Uterus (tissue), 2 donors: ENCODE results near the gene PLXDC2.

Experiments used
- POLR2A ChIP-seq, 2 donors: fragments of 450-650 bp; IDR thresholded peaks; one replicate each; pipeline ENCODE4 v1.6.1; 2016; ENCODE audit warnings: antibody characterized with exemption in 2 of 2, mild to moderate bottlenecking in 1 of 2, moderate library complexity in 1 of 2
- TF ChIP-seq, protein P1 (sequence below), 4 experiments: fragments of 200-600 bp in 2 of 4; fragments of 450-650 bp in 2 of 4; sonication (generic) in 2 of 4; IDR thresholded peaks; one replicate each; pipeline ENCODE4 v1.5.1; 2016 to 2019; ENCODE audit warnings: antibody characterized with exemption in 4 of 4, mild to moderate bottlenecking in 2 of 4, moderate library complexity in 1 of 4

DNA sequence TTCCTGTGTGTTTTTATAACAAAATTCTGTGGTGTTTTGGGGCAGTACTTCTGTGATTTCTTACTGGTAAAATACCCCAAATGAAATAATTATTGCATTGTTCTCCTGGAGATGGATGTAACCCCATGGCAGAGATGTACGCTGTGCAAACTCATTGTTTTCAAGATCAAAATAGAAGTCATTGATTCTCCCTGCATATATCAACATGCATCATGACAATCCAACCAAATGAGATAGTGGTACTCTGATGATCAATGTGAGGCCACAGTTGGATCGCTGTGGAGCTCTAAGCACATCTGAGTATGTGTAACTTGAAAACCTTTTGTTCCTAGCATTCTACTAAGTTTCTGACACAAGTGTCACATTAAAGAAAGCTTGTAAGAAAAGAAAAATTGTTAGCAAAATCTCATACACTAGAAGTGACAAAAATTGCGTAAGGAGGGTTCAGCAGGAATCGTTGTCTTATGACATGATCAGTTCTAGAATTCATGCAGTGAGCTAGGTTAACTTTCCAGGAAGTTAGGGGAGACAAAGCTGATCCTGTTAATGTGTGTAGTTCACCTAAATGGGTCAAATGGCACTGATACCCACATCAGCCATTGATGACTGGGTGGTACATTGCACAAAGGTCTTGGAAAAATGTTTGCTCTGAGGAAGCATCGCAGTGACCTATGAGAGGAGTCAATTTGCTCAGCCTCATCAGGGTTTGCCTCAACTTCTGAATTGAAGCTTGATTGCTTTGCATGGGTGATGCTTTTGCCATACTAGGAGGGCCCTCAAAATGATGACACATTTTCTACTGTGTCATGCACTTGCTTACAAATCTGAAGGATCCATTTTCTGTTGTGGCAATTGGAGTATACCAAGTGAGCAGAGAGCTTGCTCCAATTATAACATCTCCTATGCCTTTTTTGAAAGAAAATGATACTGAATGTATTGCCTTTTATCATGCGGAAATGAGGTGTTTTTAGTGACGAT lies 145.1 kb downstream of the PLXDC2 start:
- TF ChIP-seq POLR2A (IDR thresholded peaks at IDR 0.05), result no peak
- TF ChIP-seq, protein P1, sequence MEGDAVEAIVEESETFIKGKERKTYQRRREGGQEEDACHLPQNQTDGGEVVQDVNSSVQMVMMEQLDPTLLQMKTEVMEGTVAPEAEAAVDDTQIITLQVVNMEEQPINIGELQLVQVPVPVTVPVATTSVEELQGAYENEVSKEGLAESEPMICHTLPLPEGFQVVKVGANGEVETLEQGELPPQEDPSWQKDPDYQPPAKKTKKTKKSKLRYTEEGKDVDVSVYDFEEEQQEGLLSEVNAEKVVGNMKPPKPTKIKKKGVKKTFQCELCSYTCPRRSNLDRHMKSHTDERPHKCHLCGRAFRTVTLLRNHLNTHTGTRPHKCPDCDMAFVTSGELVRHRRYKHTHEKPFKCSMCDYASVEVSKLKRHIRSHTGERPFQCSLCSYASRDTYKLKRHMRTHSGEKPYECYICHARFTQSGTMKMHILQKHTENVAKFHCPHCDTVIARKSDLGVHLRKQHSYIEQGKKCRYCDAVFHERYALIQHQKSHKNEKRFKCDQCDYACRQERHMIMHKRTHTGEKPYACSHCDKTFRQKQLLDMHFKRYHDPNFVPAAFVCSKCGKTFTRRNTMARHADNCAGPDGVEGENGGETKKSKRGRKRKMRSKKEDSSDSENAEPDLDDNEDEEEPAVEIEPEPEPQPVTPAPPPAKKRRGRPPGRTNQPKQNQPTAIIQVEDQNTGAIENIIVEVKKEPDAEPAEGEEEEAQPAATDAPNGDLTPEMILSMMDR (IDR thresholded peaks at IDR 0.05), result no peak
